LNCAP (cell line): ENCODE measurements around the gene UBN1.

ENCODE experiments used
- CTCF ChIP-seq: fragments of 450-650 bp; IDR thresholded peaks from 2 replicates; pipeline ENCODE4 v1.5.1; 2017; ENCODE audit warnings: mild to moderate bottlenecking

UBN1 gene

DNA sequence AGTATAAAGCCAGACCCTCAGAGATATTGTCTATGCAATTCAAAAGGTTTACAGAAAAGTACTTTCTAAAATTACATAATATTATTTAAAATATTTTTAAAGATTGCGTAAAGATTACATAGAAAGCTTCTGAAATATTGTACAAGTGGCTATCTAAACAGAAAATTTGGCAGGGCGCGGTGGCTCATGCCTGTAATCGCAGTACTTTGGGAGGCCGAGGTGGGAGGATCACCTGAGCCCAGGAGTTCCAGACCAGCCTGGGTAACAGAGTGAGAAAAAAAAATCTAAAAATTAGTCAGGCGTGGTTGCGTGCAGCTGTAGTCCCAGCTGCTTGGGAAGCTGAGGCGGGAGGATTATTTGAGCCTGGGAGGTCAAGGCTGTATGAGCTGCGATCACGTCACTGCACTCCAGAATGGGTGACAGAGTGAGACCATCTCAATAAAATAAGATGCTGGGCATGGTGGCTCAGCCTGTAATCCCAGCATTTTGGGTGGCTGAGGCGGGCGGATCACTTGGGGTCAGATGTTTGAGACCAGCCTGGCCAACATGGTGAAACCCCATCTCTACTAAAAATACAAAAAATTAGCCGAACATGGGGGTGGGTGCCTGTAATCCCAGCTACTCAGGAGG is 18.1 kb downstream of the UBN1 start:
- no peak for TF ChIP-seq CTCF

DNA sequence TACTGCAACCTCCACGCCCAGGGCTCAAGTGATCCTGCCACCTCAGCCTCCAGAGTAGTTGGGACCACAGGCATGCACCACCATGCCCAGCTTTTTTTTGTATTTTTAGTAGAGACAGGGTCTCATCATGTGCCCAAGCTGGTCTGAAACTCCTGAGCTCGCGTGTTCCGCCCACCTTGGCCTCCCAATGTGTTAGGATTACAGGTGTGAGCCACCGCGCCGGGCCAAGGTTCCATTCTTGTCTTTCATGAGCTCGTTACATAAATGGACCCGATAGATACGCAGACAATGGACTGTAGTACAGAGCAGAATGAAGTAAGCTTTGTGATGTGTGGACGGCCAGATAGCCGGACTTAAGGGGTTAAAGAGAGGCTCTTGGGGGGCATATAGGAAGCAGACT is 19.3 kb downstream of the UBN1 start:
- no peak for TF ChIP-seq CTCF

- TF ChIP-seq CTCF, result no peak
Observed at GRCh38 chr16:4868026-4868425, 20.7 kb downstream of the UBN1 start.

DNA sequence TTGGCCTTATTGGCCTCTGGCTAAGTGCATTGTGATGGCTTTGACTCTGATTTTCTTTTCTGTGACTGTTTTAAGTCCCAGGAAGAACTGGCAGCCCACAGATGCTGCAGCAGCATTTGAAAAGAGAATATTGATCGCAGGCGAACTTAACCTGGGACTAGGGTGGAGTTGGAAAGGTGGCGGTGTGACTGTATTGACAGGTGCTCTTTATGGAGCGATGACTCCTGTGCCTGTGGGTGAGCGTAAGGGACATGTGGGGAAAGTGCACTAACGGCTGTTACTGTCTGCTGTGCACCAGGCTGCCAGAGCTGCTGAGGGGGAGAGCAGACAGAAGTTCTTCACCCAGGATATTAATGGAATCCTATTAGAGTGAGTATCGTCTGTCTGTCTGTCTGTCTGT is 21.3 kb downstream of the UBN1 start:
- TF ChIP-seq CTCF, result no peak

GRCh38 chr16:4869147-4869805 is 22.0 kb downstream of the UBN1 start:
- no peak for TF ChIP-seq CTCF

DNA sequence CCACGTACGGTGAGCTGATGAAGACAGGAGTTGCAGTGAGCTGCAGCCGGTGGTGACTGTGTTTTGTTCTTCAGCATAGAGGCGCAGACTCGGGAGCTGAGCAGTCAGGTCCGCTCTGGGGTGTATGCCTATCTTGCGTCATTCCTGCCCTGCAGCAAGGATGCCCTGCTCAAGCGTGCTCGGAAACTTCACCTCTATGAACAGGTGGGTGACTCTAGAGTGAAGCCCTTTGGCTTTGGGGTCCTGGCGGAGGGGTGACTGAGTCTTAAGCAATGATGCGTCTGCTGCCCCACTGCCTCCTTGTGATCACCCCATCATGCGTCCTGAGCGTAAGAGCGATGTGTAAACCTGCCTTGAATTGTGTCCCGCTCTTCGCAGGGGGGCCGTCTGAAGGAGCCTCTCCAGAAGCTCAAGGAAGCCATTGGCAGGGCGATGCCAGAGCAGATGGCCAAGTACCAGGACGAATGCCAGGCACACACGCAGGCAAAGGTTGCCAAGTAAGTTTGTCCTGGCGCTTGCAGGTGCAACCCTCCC is 22.9 kb downstream of the UBN1 start:
- TF ChIP-seq CTCF, result no peak

- no peak for TF ChIP-seq CTCF
Observed at GRCh38 chr16:4871071-4871470, 23.8 kb downstream of the UBN1 start.
